Trophoblast cell (in vitro differentiated cells and primary cell): ENCODE results near the gene VPS51.
A peak's percentile ranks its signal among the peaks of the same experiment; 100 is the strongest.

Experiments used
- DNase-seq, 2 donors: peaks; one replicate each; pipeline ENCODE4 v3.0.0-alpha.2; 2016
- H2AFZ ChIP-seq: 2 replicates; pipeline ENCODE4 v1.6.1; 2013; ENCODE audit warnings: low read length, moderate library complexity, mild to moderate bottlenecking; ENCODE audit not compliant: insufficient read depth, poor library complexity
- H2AK5ac ChIP-seq: 2 replicates; pipeline ENCODE4 v1.6.1; 2013; ENCODE audit warnings: mild to moderate bottlenecking, low read length
- H2BK120ac ChIP-seq: 2 replicates; pipeline ENCODE4 v1.6.1; 2013; ENCODE audit warnings: low read length, mild to moderate bottlenecking, moderate library complexity; ENCODE audit not compliant: insufficient read depth, poor library complexity
- H2BK12ac ChIP-seq: 2 replicates; pipeline ENCODE4 v1.6.1; 2013; ENCODE audit warnings: mild to moderate bottlenecking, low read length, moderate library complexity
- H2BK5ac ChIP-seq: 2 replicates; pipeline ENCODE4 v1.6.1; 2013; ENCODE audit warnings: low read length, low read depth, moderate library complexity, mild to moderate bottlenecking; ENCODE audit not compliant: poor library complexity
- H3K14ac ChIP-seq: 2 replicates; pipeline ENCODE4 v1.6.1; 2013; ENCODE audit warnings: mild to moderate bottlenecking, low read length
- H3K18ac ChIP-seq: 2 replicates; pipeline ENCODE4 v1.6.1; 2013; ENCODE audit warnings: mild to moderate bottlenecking, low read length
- H3K23ac ChIP-seq: 2 replicates; pipeline ENCODE4 v1.6.1; 2013; ENCODE audit warnings: low read length
- H3K27ac ChIP-seq: 2 replicates; pipeline ENCODE4 v1.5.1; 2013; ENCODE audit warnings: low read depth, mild to moderate bottlenecking, inconsistent platforms, low read length, moderate library complexity
- H3K27me3 ChIP-seq: 2 replicates; pipeline ENCODE4 v1.6.1; 2013; ENCODE audit warnings: inconsistent platforms, mild to moderate bottlenecking, low read length, moderate library complexity; ENCODE audit not compliant: insufficient read depth
- H3K36me3 ChIP-seq, 2 experiments: 1 replicate in 1 of 2; 2 replicates in 1 of 2; pipeline ENCODE4 v1.6.1; 2013; ENCODE audit warnings: low read length in 2 of 2, mild to moderate bottlenecking in 2 of 2, moderate library complexity in 1 of 2; ENCODE audit not compliant: insufficient read depth in 2 of 2, control insufficient read depth in 1 of 2
- H3K4ac ChIP-seq: 2 replicates; pipeline ENCODE4 v1.6.1; 2013; ENCODE audit warnings: low read depth, mild to moderate bottlenecking, low read length, moderate library complexity
- H3K4me1 ChIP-seq, 2 experiments: 1 replicate in 1 of 2; 2 replicates in 1 of 2; pipeline ENCODE4 v1.6.1; 2013; ENCODE audit warnings: low read length in 2 of 2, mild to moderate bottlenecking in 2 of 2, moderate library complexity in 1 of 2; ENCODE audit not compliant: insufficient read depth in 2 of 2, control insufficient read depth in 1 of 2
- H3K4me2 ChIP-seq: 2 replicates; pipeline ENCODE4 v1.6.1; 2013; ENCODE audit warnings: inconsistent platforms, mild to moderate bottlenecking, low read length, moderate library complexity
- H3K4me3 ChIP-seq: 2 replicates; pipeline ENCODE4 v1.5.1; 2013; ENCODE audit warnings: mild to moderate bottlenecking, low read depth, low read length, inconsistent platforms
- H3K79me1 ChIP-seq: one replicate; pipeline ENCODE4 v1.6.1; 2013; ENCODE audit warnings: low read length
- H3K79me2 ChIP-seq: 2 replicates; pipeline ENCODE4 v1.6.1; 2013; ENCODE audit warnings: low read length, mild to moderate bottlenecking; ENCODE audit not compliant: control insufficient read depth, insufficient read depth, poor library complexity
- H3K9ac ChIP-seq: 2 replicates; pipeline ENCODE4 v1.6.1; 2013; ENCODE audit warnings: mild to moderate bottlenecking, low read length
- H3K9me3 ChIP-seq: 2 replicates; pipeline ENCODE4 v1.6.1; 2013; ENCODE audit warnings: low read depth, mild to moderate bottlenecking, control low read depth, inconsistent platforms, low read length; ENCODE audit not compliant: insufficient read depth
- H4K12ac ChIP-seq: 2 replicates; pipeline ENCODE4 v1.6.1; 2013; ENCODE audit warnings: low read depth, mild to moderate bottlenecking, low read length, moderate library complexity
- H4K8ac ChIP-seq: 2 replicates; pipeline ENCODE4 v1.6.1; 2013; ENCODE audit warnings: low read depth, mild to moderate bottlenecking, low read length, moderate library complexity
- H4K91ac ChIP-seq: one replicate; pipeline ENCODE4 v1.6.1; 2013; ENCODE audit warnings: low read depth, mild to moderate bottlenecking, low read length, moderate library complexity
- WGBS: extraction: QIAGEN DNeasy Blood & Tissue Kit; methylation state at CpG from one replicate; pipeline ENCODE4 v1.1.7; 2013; ENCODE audit warnings: missing lambda C conversion rate; ENCODE audit not compliant: insufficient read length, insufficient coverage; ENCODE audit errors: extremely low coverage; 5-methylcytosine and 5-hydroxymethylcytosine counted together

Gene VPS51

DNA sequence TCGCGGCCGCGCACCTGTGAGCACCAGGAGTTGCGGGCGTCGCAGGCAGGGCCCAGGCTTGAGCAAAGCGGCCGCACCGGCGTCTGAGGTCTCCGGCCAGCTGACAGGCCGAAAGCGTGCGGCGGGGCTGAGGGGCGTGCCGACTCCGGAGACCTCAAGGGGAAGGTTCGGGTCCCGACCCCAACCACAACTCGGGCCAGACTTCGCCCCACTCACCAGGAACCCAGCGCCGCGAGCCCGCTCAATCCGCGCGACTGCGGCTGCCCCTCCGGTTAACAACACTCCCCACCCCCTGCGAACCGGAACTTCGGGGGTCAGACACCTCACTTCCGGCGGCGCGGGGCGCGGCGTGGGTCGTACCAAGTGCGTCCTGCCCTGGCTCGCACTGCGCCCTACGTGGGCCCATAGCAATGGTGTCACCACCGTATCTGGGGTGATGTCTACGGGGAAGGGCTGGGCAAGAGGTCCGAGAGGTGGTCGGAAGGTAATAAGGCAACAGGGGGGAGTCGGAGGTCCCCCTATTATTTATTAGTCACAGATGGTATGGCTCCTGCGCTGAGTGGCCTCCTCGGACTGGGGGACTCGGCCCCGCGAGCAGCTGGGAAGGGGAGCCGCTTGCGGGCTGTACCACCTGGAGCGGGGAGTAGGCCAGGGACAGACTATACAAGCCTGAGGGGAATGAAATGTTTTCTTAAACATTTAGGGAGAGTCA is 38.4 kb downstream of the VPS51 start, which contains the start of gene SYVN1:
SYVN1 (minus strand) TSS at position 280 of the 712 bp plus-strand sequence. CDS start 918 bp downstream, outside the sequence.
- Histone ChIP-seq H2BK120ac (peak within 1 kb of the TSS; percentile 73), H2BK12ac (peak within 1 kb of the TSS; percentile 16), H3K27ac (peak within 1 kb of the TSS; percentile 92), H3K9ac (peak within 1 kb of the TSS; percentile 97), H3K4me3 (peak within 1 kb of the TSS; percentile 90), H3K4me2 (peak within 1 kb of the TSS; percentile 85), H3K18ac (peak within 1 kb of the TSS; percentile 76), H4K12ac (peak within 1 kb of the TSS; percentile 66), H3K4ac (peak within 1 kb of the TSS; percentile 37), H2AFZ (peak within 1 kb of the TSS; percentile 65), H3K23ac (no peak within 1 kb of the TSS), H4K91ac (peak within 1 kb of the TSS; percentile 88), H3K36me3 (peaks cover 34 to 37% of the 10 kb centered on the region in 2 experiments), H3K14ac (peak within 1 kb of the TSS; percentile 60), H2AK5ac (peak within 1 kb of the TSS; percentile 76), H3K27me3 (no peaks in the 10 kb centered on the region), H4K8ac (peak within 1 kb of the TSS; percentile 88), H3K9me3 (peaks cover 1% of the 10 kb centered on the region), H3K4me1 (peaks cover 7 to 12% of the 10 kb centered on the region in 2 experiments), H3K79me2 (peaks cover 9% of the 10 kb centered on the region), H2BK5ac (peak within 1 kb of the TSS; percentile 89), H3K79me1 (peaks cover 11% of the 10 kb centered on the region)
- peak; percentile 87 to 89 for DNase-seq
- WGBS: no CpG with 5 or more reads among the region's 60 CpGs

- Histone ChIP-seq H4K8ac (peak overlapping the region; percentile 88), H4K12ac (peak overlapping the region; percentile 66), H4K91ac (peak overlapping the region; percentile 88), H3K9me3 (peaks cover 1% of the 10 kb centered on the region), H2AK5ac (no peak overlapping the region), H3K79me1 (peaks cover 11% of the 10 kb centered on the region), H3K14ac (peak overlapping the region; percentile 60), H3K4me1 (peaks cover 7 to 12% of the 10 kb centered on the region in 2 experiments), H3K36me3 (peaks cover 27 to 30% of the 10 kb centered on the region in 2 experiments), H3K79me2 (peaks cover 9% of the 10 kb centered on the region), H2BK12ac (no peak overlapping the region), H2BK5ac (no peak overlapping the region), H2BK120ac (no peak overlapping the region), H3K18ac (no peak overlapping the region), H2AFZ (peak overlapping the region; percentile 13), H3K4me3 (peak overlapping the region; percentile 90), H3K23ac (no peak overlapping the region), H3K4ac (no peak overlapping the region), H3K4me2 (peak overlapping the region; percentile 85), H3K27me3 (no peaks in the 10 kb centered on the region), H3K9ac (peak overlapping the region; percentile 97), H3K27ac (peak overlapping the region; percentile 92)
- WGBS: no CpG with 5 or more reads among the region's 24 CpGs
- DNase-seq: peak; percentile 95
Observed at GRCh38 chr11:65134952-65135632, 39.1 kb downstream of the VPS51 start.

- no peak overlapping the region for H3K4me3 ChIP-seq
- no peak overlapping the region for H4K12ac ChIP-seq
- H3K18ac ChIP-seq: no peak overlapping the region
- H3K9me3 ChIP-seq: peaks cover 1% of the 10 kb centered on the region
- H3K36me3 ChIP-seq: peaks cover 22 to 24% of the 10 kb centered on the region in 2 experiments
- no peak overlapping the region for H3K14ac ChIP-seq
- H2BK120ac ChIP-seq: no peak overlapping the region
- H2AK5ac ChIP-seq: no peak overlapping the region
- no peaks in the 10 kb centered on the region for H3K27me3 ChIP-seq
- H3K27ac ChIP-seq: no peak overlapping the region
- no peak overlapping the region for H2AFZ ChIP-seq
- WGBS: no CpG with 5 or more reads among the region's 11 CpGs
- no peak overlapping the region for H2BK12ac ChIP-seq
- peak overlapping the region; percentile 85 for H3K4me2 ChIP-seq
- H3K4me1 ChIP-seq: peaks cover 7 to 12% of the 10 kb centered on the region in 2 experiments
- no peak overlapping the region for H3K4ac ChIP-seq
- peaks cover 9% of the 10 kb centered on the region for H3K79me2 ChIP-seq
- H3K9ac ChIP-seq: no peak overlapping the region
- H2BK5ac ChIP-seq: no peak overlapping the region
- peak overlapping the region; percentile 12 for H4K8ac ChIP-seq
- H3K23ac ChIP-seq: no peak overlapping the region
- no peak for DNase-seq
- H4K91ac ChIP-seq: peak overlapping the region; percentile 40
- H3K79me1 ChIP-seq: peaks cover 11% of the 10 kb centered on the region
Observed at GRCh38 chr11:65135633-65136145, 39.7 kb downstream of the VPS51 start.

GRCh38 chr11:65136515-65137096 is 40.6 kb downstream of the VPS51 start:
- H3K23ac ChIP-seq: peak overlapping the region; percentile 30
- WGBS: no CpG with 5 or more reads among the region's 15 CpGs
- no peak overlapping the region for H4K12ac ChIP-seq
- DNase-seq: no peak
- H2BK120ac ChIP-seq: no peak overlapping the region
- no peak overlapping the region for H2AFZ ChIP-seq
- peaks cover 1% of the 10 kb centered on the region for H3K9me3 ChIP-seq
- H3K79me1 ChIP-seq: peaks cover 11% of the 10 kb centered on the region
- H3K27ac ChIP-seq: no peak overlapping the region
- no peak overlapping the region for H3K18ac ChIP-seq
- H3K27me3 ChIP-seq: no peaks in the 10 kb centered on the region
- H4K91ac ChIP-seq: no peak overlapping the region
- no peak overlapping the region for H3K14ac ChIP-seq
- H2BK5ac ChIP-seq: no peak overlapping the region
- no peak overlapping the region for H3K4ac ChIP-seq
- no peak overlapping the region for H3K4me2 ChIP-seq
- peaks cover 9% of the 10 kb centered on the region for H3K79me2 ChIP-seq
- no peak overlapping the region for H4K8ac ChIP-seq
- no peak overlapping the region for H3K9ac ChIP-seq
- H2AK5ac ChIP-seq: no peak overlapping the region
- H3K4me1 ChIP-seq: peaks cover 7 to 12% of the 10 kb centered on the region in 2 experiments
- no peak overlapping the region for H3K4me3 ChIP-seq
- peaks cover 13 to 15% of the 10 kb centered on the region in 2 experiments for H3K36me3 ChIP-seq
- H2BK12ac ChIP-seq: no peak overlapping the region
